Stimulated activated CD8-positive, alpha-beta memory T cell treated with anti-CD3 and anti-CD28 coated beads, Interleukin-7, amount 100 ng/mL, for 48 hours (primary cell): ENCODE results near the gene ECSIT.

Experiments used
- DNase-seq, 2 donors: peaks; one replicate each; pipeline ENCODE4 v3.0.0-alpha.2; 2020; ENCODE audit warnings: low read depth in 1 of 2; ENCODE audit errors: extremely low read depth in 1 of 2

ECSIT gene

DNA sequence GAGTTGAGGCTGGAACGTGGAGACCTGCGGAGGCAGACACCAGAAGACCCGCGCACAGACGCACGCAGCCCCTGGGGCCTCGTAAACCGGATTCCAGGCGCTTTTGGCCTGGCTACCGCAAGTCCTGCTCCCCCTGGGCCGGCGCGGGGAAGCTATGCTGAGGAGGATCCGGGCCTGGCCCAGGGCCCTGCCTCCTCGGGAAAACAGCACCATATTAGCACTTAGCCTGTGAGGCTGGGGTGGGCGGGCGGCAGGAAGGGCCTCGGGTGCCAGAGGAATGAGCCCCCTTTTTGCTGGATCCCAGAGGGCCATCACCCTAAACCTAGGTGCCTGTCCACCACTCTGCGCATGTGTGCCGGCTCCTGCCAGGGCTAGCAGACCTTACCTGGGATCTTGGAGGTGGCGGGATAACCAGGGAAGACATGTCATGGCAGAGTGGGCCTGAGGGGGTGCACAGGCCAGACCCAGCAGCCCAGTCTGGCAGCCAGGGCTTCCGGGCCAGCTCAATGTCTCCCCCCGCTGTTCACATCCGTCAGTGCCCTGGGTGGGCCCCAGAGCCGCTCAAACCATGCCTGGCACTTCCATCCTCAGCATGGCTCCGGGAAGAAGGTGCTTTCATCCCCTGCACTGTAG, 22.8 kb upstream of the ECSIT start:
- DNase-seq: no peak

DNA sequence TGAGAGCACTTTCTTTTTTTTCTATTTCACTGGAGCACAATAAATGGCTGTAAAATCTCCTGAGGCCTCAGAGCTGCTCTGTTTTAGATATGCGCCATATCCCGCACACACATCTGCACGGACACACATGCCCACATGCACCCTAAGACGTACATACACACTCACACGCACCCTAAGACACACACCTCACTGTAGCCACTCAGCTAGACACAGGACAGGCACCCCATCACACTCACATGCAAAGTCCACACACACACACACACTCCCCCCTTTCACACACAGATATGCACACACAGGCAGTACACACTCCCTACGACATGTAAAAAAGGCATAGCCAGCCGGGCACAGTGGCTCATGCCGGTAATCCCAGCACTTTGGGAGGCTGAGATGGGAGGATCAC, 21.3 kb upstream of the ECSIT start:
- DNase-seq: no peak

DNA sequence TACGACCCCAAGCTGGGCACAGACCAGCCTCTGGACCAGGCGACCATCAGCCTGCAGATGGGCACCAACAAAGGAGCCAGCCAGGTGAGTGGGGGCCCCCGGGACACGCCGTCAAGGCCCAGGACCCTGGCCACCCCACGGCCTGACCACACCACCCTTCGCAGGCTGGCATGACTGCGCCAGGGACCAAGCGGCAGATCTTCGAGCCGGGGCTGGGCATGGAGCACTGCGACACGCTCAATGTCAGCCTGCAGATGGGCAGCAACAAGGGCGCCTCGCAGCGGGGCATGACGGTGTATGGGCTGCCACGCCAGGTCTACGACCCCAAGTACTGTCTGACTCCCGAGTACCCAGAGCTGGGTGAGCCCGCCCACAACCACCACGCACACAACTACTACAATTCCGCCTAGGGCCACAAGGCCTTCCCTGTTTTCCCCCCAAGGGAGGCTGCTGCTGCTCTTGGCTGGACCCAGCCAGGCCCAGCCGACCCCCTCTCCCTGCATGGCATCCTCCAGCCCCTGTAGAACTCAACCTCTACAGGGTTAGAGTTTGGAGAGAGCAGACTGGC, 20.5 kb upstream of the ECSIT start:
- DNase-seq: no peak

DNA sequence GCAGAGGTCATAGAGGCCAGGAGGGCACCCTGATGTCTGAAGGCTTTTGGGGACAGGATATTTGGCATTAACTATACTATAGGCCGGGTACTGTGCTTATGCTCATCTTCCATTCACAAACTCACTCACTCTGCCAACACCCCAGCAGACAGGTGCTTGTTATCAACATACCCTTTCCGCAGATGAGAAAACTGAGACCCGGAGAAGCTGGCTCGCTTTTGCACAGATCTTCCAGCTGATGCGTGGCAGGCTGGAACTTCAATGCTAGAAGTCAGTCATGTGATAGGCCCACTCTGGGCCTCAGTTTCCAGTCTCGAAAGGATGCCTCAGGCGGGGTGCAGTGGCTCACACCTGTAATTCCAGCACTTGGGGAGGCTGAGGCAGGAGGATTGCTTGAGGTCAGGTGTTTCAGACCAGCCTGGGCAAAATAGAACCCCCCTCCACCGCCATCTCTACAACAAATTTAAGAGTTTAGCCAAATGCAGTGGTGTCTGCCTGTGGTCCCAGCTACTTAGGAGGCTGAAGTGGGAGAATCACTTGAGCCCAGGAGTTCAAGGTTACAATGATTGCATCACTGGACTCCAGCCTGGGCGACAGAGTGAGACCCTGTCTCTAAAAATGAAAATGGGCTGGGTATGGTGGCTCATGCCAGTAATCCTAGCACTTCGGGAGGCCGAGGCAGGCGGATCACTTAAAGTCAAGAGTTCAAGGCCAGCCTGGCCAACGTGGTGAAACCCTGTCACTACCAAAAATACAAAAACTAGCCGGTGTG, 19.2 kb upstream of the ECSIT start:
- no peak for DNase-seq

DNA sequence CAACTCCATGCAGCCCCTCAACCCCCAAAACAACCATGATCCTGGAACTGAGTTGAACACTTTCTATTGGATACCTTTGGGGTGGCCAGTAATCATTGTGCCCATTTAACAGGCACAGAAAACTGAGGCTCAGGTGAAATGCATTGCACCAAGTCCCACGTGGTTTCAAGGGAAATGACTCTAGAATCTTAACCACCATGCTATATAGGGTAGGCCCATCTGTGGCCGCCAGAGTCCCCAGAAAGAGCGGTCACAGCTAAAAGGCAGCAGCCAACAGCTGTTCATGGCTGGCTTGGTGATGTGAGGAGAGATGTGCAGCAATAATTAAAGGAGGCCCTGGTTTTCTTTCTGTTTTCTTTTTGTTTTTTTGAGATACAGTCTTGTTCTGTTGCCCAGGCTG, 12.3 kb upstream of the ECSIT start:
- DNase-seq: no peak

DNA sequence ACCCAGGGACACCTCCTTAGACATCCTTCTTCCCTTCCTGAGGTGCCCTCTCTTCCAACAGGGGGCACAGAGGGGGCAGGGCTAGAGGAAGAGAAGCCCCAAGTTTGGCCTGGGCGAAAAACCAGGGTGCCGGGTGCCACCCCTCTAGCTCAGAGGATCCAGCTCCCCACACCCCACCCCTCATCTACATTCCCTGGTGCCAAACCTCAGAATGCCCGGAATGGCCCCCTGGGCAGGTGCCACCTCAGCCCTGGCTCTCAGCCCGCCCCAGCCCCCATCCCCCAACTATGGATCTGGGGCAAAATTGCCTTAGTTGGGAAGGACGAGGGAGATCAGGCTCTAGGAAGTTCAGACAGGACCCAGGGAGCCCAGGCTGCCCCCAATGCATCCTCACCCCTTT, 11.7 kb upstream of the ECSIT start:
- DNase-seq: no peak

DNA sequence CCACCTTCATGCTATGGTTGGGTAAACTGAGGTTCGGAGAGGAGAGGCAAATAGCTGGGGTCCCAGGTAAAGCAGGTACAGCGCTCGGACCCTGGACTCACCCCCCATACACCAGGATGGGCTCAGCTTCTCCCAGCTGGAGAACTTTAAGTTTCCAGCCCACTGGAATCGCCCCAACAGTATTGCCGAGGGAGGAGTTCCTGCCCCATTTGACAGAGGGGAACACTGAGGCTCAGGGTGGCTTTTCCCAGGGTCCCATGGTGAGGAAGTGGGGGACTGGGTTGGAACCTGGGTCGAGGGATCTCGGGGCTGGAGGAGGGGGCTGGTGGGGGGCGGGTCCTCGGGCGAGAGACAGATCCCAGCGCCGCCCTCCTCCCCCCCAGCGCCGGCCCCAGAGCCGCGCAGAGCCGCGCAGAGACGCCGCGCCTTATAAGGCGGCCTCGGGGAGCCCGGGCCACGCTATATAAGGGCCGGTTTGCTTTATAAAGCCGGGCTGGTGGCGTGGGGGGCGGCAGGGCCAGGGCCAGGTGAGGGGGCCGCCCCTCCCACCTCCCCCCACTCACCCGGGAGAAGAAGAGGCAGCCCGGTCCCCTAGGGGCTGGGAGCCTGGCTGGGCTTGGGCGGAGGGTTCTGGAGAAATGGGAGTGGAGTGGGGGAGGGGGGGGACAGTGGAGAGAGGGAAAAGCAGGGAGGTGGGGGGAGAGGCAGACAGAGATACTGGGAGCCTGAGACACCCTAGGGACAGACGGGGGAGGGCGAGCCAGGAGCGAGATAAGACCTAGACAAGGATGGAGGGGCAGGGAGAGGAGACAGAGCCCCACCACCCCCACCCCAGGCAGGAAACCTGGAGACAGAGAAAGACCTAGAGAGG, 10.8 kb upstream of the ECSIT start:
- DNase-seq: no peak

DNA sequence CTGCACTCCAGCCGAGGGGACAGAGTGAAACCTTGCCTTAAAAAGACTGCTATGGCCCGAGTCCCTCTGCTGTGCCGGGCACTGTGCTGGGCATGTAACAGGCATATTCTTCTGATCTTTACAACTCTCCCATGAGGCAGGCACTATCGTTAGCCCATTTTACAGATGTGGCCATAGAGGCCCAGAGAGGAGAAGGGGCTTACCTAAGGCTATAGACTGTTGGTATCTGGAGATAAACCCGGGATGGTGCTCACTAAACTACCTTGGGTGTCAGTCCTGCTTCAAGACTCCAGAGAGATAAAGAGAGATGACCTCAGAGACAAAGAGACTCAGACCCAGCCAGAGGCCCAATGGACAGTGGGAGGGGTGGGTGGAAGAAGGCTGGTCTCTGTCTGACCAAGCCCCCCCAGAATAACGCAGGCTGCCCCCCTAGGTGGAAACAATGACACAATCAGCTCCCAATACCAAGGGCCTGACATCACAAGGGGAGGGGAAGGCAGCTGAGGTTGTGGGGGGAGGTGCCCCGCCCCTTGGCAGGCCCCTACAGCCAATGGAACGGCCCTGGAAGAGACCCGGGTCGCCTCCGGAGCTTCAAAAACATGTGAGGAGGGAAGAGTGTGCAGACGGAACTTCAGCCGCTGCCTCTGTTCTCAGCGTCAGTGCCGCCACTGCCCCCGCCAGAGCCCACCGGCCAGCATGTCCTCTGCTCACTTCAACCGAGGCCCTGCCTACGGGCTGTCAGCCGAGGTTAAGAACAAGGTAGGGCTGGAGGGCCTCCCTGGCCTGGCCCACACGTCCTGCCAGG, 9.5 kb upstream of the ECSIT start, which contains the start of gene CNN1:
TSS of gene CNN1 (plus strand) at position 620 of the 805 bp plus-strand sequence. CDS start at position 697, 77 bp downstream.
- no peak for DNase-seq

DNA sequence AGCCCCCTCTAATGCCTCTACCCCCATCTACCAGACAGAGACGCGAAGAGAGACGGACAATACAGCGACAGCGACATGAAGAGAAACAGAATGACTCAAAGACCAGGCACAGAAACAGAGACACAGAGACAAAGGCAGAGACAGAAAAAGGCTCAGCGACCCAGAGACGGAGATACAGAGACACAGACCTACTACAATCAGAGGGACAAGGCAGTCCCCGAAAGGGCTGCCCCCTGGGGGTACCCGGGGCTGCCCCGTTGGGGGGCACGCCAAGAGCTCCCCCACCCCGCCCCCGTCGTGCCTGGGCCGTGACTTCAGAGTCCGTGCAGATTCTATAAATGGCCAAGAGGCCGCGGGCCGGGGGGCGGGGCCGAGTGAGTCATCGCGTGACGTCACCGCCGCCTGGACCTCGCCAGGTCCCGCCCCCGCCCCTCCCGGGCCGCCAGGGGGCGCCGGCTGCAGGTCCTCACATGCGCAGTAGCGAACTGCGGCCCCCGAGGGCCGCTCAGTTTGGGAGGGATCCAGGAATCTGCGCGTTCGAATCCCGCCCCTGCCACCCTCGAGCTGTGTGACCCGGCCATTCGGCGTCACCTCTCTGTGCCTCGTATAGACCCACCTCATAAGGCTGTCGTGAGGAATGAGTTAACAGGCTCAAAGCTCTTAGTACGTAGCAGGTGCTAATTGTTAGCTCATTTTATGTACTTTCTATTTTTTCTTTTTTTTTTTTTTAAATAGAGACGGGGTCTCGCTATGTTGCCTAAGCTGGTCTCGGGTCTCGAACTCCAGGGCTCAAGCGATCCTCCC, 7.1 kb upstream of the ECSIT start:
- DNase-seq: peak; percentile 70 to 75

DNA sequence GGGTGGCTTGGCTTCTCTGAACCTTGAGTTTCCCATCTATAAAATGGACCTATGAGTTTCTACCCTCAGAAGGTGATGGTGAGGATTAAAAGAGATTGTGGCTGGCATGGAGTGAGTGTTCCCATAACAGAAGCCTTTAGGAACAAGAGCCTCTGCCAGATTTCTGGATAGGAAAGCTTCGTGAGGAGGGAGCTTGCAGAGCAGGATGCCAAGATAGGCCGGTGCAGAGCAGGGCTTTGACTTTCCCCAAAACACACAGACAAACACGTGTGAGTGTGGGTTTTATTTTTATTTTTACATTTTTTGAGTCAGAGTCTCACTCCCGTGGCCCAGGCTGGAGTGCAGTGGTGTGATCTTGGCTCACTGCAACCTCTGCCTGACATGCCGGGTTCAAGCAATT, 6.0 kb upstream of the ECSIT start:
- no peak for DNase-seq

DNA sequence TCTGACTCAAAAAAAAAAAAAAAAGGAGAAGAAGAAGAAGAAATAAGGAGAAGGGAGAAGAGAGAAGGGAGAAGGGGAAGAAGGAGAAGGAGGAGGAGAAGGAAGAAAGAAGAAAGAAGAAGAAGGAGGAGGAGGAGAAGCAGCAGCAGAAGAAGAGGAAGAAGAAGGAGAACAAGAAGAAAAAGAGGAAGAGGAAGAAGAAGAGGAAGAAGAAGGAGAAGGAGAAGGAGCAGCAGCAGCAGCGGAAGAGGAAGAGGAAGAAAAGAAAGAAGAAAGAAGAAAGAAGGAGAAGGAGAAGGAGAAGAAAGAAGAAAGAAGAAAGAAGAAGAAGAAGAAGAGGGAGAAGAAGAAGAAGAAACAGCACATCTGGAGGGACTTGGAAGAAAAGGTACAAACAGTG, 5.6 kb upstream of the ECSIT start:
- DNase-seq: no peak

DNA sequence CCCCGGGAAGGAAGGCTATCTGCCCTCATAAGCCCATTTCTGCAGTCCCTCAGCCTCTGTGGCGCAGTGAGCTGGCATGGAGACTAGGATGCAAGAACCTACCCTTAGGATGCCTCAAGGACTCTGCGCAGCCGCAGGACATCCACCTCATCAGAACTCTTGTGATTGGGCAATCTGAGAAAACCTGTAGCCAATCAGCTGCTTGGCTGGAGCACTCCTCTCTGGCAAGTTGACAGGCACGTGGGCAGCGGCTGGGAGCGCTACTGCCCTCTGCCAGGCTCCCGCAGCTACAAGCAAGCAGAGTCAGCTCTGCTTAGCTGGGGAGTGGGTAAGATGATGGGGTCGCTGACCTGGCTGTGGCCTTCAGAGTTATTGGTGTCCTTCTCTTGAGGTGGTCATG, 1.5 kb upstream of the ECSIT start:
- peak in 1 of 2 donors; percentile 59 for DNase-seq

DNA sequence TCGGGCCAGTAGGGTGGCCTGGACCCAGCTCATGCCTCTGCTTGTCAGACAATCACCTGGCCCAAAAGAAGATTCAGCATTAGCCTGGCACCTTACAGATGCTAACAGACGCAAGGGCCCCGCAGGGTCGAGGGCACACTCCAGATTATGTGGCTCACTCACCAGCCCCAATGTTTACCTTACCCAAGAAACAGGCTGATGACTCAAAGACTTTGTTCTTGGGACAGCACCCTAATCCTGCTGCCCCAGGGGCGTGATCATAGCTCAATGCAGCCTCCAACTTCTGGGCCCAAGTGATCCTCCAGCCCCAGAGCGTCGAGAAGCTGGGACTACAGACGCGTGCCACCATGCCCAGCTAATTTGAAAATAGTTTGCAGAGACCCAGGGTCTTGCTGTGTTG, 9.8 kb downstream of the ECSIT start:
- DNase-seq: no peak

DNA sequence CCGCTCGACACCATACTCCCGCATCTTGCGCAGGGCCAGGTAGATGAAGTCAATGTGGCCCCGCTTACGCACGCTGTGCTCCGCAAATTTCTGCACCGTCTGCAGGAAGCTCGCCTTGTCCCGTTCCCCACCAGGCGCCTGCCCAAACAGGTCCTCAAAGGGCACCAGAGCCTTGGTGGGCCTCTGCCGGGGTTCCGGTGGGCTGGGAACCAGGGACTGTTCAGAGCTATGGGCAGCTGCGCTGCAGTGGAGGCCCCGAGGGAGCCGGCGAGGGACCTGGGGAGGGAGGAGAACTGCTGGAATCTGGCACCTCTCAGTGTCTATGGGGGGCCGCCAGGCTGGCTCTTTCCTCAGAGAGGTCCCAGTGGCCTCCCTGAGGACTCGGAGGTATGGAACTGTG, 15.0 kb downstream of the ECSIT start:
- no peak for DNase-seq

DNA sequence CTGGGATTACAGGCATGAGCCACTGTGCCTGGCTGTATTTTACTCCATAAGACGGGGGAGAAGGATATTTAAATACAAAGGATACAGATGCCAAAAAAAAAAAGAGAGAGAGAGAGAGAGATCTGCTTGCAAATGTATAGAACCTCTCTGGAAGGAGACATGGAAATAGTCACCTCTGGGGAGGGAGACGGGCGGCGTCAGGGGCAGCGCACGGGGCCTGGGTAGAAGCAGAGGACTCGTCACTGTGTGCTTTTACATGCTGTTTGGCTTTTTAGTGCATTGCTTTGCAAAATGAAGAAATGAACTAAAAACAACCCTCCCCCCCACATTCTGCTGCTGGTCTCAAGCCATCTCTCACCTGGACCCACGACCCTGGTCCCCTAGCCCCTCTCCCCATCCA, 18.5 kb downstream of the ECSIT start:
- no peak for DNase-seq

DNA sequence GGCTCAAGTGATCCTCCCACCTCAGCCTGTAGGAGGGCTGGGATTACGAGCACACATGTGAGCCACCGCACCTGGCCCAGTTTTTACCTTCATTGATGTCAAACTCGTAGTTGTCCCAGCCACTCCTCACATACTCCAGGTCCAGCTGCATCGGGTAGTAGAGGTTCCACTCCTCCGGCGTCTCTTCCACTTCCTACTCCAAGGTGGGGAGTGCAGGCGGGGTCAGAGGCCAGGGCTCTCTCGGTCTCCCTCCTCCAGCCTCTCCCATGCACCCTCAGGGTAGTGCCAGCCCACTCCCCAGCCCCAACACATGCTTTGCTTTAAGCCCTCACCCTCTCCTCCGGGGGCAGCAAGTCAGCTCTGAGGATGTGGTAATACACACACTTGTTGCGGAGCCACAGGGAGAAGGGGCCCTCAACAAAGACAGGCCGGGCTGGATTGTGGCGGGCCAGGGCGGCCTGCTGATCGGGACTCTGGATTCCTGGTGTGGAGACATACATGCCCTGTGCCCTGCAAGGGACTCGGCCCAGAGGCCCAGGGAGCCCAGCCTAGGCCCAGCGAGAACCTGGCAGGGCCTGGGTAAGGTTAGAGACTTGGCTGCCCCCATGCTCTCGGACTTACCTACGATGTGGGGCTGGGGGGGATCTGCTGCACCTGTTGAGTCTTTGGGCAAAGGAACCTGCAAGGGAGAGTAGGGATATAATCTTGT, 21.4 kb downstream of the ECSIT start:
- DNase-seq: no peak

DNA sequence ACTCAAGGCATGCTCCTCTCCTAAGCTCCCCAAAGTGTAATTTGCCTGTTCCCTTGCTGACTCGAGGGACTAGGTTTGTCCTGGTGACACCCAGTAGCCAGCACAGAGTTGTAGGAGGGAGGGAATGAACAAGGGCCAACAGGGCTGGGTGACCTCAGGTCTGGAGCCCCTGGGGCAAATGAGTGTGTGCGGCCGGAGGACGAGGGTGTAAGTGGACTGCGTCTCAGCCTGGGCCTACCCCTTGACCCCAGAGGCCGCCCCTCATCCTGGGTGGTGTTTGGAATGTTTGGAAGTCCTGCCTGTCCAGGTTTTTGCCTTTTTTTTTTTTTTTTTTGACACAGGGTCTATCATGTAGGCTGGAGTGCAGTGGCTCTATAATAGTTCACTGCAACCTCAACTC, 22.0 kb downstream of the ECSIT start:
- no peak for DNase-seq

DNA sequence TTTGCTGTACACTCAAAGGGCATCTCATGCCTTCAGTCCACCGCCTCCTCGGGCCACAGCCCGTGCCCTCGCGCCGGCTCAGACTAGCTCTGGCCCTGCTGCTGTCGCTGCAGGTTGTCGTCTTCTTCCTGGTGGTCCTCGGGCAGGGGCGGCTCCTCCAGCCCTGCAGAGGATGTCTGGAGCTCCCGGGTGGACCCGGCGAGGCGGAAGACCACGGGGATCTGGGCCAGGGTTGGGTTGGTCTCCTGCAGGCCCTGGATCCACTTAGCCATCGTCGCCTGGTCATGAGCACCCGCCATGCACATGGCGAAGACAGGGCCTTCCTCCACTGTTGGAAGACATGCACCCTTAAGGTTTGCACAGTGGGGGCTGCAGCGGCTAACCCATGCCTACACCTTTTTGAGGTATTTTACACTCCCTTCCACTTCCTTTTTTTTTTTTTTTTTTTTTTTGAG, 22.8 kb downstream of the ECSIT start:
- no peak for DNase-seq

DNA sequence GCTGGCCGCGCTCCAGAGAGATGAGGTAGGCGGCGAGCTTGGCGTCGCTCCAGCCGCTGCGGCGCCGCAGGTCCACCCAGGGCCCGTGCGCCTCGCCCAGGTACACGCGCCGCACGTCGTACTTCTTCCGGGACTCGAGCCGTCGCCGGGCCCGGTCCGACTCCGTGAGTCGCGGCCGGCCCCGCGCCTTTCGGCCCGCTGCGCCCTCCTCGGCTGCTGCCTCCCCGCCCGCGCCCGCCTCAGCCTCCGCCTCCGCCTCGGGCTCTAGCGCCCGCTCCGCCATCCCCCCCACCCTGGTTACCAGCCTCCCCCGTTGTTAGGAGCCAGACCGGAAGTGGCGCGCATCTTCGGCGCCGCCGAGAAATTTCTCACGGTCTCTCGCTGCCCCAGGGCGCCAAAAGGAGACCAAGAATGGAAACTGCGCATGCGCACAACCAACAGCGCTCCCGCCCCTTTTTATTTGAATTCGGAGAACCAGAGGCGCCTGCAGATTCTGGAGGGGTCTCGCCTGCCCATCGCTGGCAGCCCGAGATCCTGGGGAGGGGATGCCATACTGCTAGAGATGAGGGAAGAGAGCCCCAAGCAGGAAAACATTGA, 23.3 kb downstream of the ECSIT start, which contains the start of gene ZNF653:
TSS of gene ZNF653 (minus strand) at position 336 of the 597 bp plus-strand sequence. CDS start at position 283, 53 bp downstream.
- peak; percentile 87 to 92 for DNase-seq
